ENCODE results near the gene RAG2.

The RAG2 gene

DNA sequence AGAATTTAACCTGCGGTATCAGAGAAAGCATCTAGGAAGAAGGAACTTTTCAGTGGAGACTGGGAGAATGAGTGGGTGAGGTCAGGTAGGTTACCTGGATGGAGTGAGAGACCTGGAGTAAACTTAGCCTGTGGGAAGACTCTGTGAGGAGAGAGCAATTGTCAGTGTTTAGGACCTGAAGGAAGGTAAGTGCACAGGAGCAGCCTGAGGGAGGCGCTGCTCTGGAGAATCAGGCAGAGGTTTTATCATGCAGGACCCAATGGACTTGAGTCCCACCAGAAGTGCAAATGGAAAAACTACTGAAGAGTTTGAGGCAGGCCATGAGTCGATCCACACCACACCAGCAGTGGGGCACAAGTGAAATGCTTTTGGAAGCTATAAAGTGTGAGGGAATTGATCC lies 14.4 kb downstream of the RAG2 start:
- no peak overlapping the region for H3K9ac ChIP-seq (ENCODE audit: low read depth, low read length, poor library complexity, severe bottlenecking)
- peak; percentile 32; the same call in 1 of the 2 replicates for TF ChIP-seq CTCF (conservative IDR thresholded peaks at IDR 0.05; ENCODE audit: low read length)
- TF ChIP-seq EZH2phosphoT487 (IDR thresholded peaks at IDR 0.05; ENCODE audit: borderline replicate concordance): no peak
- H3K4me1 ChIP-seq (ENCODE audit: insufficient read depth, low read length, poor library complexity, severe bottlenecking): no peaks in the 10 kb centered on the region
- H3K36me3 ChIP-seq (ENCODE audit: insufficient read depth, low read length): no peaks in the 10 kb centered on the region
- no peak overlapping the region for H2AFZ ChIP-seq (ENCODE audit: low read length)
- H3K4me2 ChIP-seq (ENCODE audit: low read depth, low read length, poor library complexity, severe bottlenecking): no peak overlapping the region
- no peaks in the 10 kb centered on the region for H3K27me3 ChIP-seq (ENCODE audit: insufficient read depth, low read length, poor library complexity, severe bottlenecking)
- H4K20me1 ChIP-seq (ENCODE audit: insufficient read depth, low read length, poor library complexity, severe bottlenecking): no peaks in the 10 kb centered on the region
- H3K9me3 ChIP-seq (ENCODE audit: insufficient read depth, low read depth, low read length): peaks cover 11% of the 10 kb centered on the region; the same call in 1 of the 2 replicates
- no peak overlapping the region for H3K4me3 ChIP-seq (ENCODE audit: low read length, poor library complexity, severe bottlenecking)
- H3K79me2 ChIP-seq (ENCODE audit: insufficient read depth, low read length): no peaks in the 10 kb centered on the region
- no peaks in the 10 kb centered on the region for H3F3A ChIP-seq (ENCODE audit: low read depth)
- no peaks in the 10 kb centered on the region for H3K9me2 ChIP-seq (replicated peaks; ENCODE audit: low read depth, low read length)

DNA sequence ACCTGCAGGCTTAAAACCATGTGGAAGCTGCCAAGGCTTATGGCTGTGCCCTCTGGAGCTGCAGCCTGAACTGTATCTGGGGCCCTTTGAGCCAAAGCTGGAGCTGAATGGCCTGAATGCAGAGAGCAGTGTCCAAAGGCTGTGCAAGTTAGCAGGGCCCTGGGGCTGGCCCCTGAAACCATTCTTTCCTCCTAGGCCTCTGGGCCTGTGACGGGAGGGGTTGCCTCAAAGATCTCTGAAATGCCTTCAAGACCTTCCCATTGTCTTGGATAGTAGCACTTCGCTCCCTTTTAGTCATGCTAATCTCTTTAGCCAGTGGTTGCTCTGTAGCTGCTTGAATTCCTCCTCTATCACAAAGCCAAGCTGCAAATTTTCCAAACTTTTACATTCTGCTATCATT lies 16.5 kb downstream of the RAG2 start:
- H3K9ac ChIP-seq (ENCODE audit: low read depth, low read length, poor library complexity, severe bottlenecking): no peak overlapping the region
- H3K27me3 ChIP-seq (ENCODE audit: insufficient read depth, low read length, poor library complexity, severe bottlenecking): no peaks in the 10 kb centered on the region
- H4K20me1 ChIP-seq (ENCODE audit: insufficient read depth, low read length, poor library complexity, severe bottlenecking): no peaks in the 10 kb centered on the region
- H3K9me3 ChIP-seq (ENCODE audit: insufficient read depth, low read depth, low read length): peaks cover 11% of the 10 kb centered on the region; the same call in 1 of the 2 replicates
- H3K9me2 ChIP-seq (replicated peaks; ENCODE audit: low read depth, low read length): no peaks in the 10 kb centered on the region
- no peak overlapping the region for H3K4me2 ChIP-seq (ENCODE audit: low read depth, low read length, poor library complexity, severe bottlenecking)
- no peaks in the 10 kb centered on the region for H3K79me2 ChIP-seq (ENCODE audit: insufficient read depth, low read length)
- H3K4me3 ChIP-seq (ENCODE audit: low read length, poor library complexity, severe bottlenecking): no peak overlapping the region
- H3K4me1 ChIP-seq (ENCODE audit: insufficient read depth, low read length, poor library complexity, severe bottlenecking): no peaks in the 10 kb centered on the region
- H3K36me3 ChIP-seq (ENCODE audit: insufficient read depth, low read length): no peaks in the 10 kb centered on the region
- no peak for TF ChIP-seq EZH2phosphoT487 (IDR thresholded peaks at IDR 0.05; ENCODE audit: borderline replicate concordance)
- no peak for TF ChIP-seq CTCF (conservative IDR thresholded peaks at IDR 0.05; ENCODE audit: low read length)
- no peaks in the 10 kb centered on the region for H3F3A ChIP-seq (ENCODE audit: low read depth)
- H2AFZ ChIP-seq (ENCODE audit: low read length): no peak overlapping the region

DNA sequence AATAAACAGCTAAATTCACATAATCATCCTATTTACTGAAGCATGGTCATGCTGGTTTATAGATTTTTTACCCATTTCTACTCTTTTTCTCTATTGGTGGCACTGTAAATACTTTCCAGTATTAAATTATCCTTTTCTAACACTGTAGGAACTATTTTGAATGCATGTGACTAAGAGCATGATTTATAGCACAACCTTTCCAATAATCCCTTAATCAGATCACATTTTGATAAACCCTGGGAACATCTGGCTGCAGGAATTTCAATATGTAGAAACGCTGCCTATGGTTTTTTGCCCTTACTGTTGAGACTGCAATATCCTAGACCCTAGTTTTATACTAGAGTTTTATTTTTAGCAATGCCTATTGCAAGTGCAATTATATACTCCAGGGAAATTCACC lies 19.6 kb downstream of the RAG2 start:
- Histone ChIP-seq H4K20me1 (ENCODE audit: insufficient read depth, low read length, poor library complexity, severe bottlenecking) (no peaks in the 10 kb centered on the region), H3K9me3 (ENCODE audit: insufficient read depth, low read depth, low read length) (peaks cover 11% of the 10 kb centered on the region; the same call in 1 of the 2 replicates), H3K9ac (ENCODE audit: low read depth, low read length, poor library complexity, severe bottlenecking) (no peak overlapping the region)

More for the DNA sequence above, 19.6 kb downstream of the RAG2 start:
- Histone ChIP-seq H3K9me2 (replicated peaks; ENCODE audit: low read depth, low read length) (no peaks in the 10 kb centered on the region), H3K27me3 (ENCODE audit: insufficient read depth, low read length, poor library complexity, severe bottlenecking) (no peaks in the 10 kb centered on the region), H3K79me2 (ENCODE audit: insufficient read depth, low read length) (no peaks in the 10 kb centered on the region), H3K36me3 (ENCODE audit: insufficient read depth, low read length) (no peaks in the 10 kb centered on the region), H3F3A (ENCODE audit: low read depth) (no peaks in the 10 kb centered on the region), H3K4me3 (ENCODE audit: low read length, poor library complexity, severe bottlenecking) (no peak overlapping the region), H3K4me1 (ENCODE audit: insufficient read depth, low read length, poor library complexity, severe bottlenecking) (no peaks in the 10 kb centered on the region), H3K4me2 (ENCODE audit: low read depth, low read length, poor library complexity, severe bottlenecking) (no peak overlapping the region), H2AFZ (ENCODE audit: low read length) (no peak overlapping the region)
- no peak for TF ChIP-seq CTCF (conservative IDR thresholded peaks at IDR 0.05; ENCODE audit: low read length)
- TF ChIP-seq EZH2phosphoT487 (IDR thresholded peaks at IDR 0.05; ENCODE audit: borderline replicate concordance): no peak
